Measurements from ENCODE around the gene IVNS1ABP.

Gene IVNS1ABP

GRCh38 chr1:185351734-185352466 is 34.9 kb upstream of the IVNS1ABP start:
- DNase-seq (ENCODE audit: low spot score): no peak
- TF ChIP-seq CTCF (IDR thresholded peaks at IDR 0.05; ENCODE audit: extremely low read depth, missing control alignments): no peak

- no peak for DNase-seq (ENCODE audit: low spot score)
- TF ChIP-seq CTCF (IDR thresholded peaks at IDR 0.05; ENCODE audit: extremely low read depth, missing control alignments): no peak
Observed at GRCh38 chr1:185350027-185350442, 33.0 kb upstream of the IVNS1ABP start.

GRCh38 chr1:185349556-185349955 is 32.5 kb upstream of the IVNS1ABP start:
- TF ChIP-seq CTCF (IDR thresholded peaks at IDR 0.05; ENCODE audit: extremely low read depth, missing control alignments): no peak
- DNase-seq (ENCODE audit: low spot score): no peak

- DNase-seq (ENCODE audit: low spot score): no peak
- no peak for TF ChIP-seq CTCF (IDR thresholded peaks at IDR 0.05; ENCODE audit: extremely low read depth, missing control alignments)
Observed at GRCh38 chr1:185348985-185349384, 31.9 kb upstream of the IVNS1ABP start.

GRCh38 chr1:185348296-185348695 is 31.3 kb upstream of the IVNS1ABP start:
- DNase-seq (ENCODE audit: low spot score): no peak

GRCh38 chr1:185345913-185346720 is 29.1 kb upstream of the IVNS1ABP start:
- TF ChIP-seq CTCF (IDR thresholded peaks at IDR 0.05; ENCODE audit: extremely low read depth, missing control alignments): no peak
- DNase-seq (ENCODE audit: low spot score): no peak

More at GRCh38 chr1:185348296-185348695, 31.3 kb upstream of the IVNS1ABP start:
- TF ChIP-seq CTCF (IDR thresholded peaks at IDR 0.05; ENCODE audit: extremely low read depth, missing control alignments): no peak

- no peak for DNase-seq (ENCODE audit: low spot score)
- TF ChIP-seq CTCF (IDR thresholded peaks at IDR 0.05; ENCODE audit: extremely low read depth, missing control alignments): no peak
Observed at GRCh38 chr1:185343306-185343705, 26.3 kb upstream of the IVNS1ABP start.

Data from GM20000 (cell line).